ENCODE measurements around the gene ZNF469. TPM values are rescaled to one million over a fixed set of nuclear protein-coding genes. Genes with fewer than 3 reads are reported as not detected.

The ZNF469 gene
- total and polyA plus RNA-seq, 9 donors = 3.7 to 11.5 (median 6.2) TPM

Other genes with a start within 250 kb of the ZNF469 start
- 0.89 TPM for gene ZFPM1, start 70.3 kb downstream of the ZNF469 start, total RNA-seq
- gene ZFPM1, start 70.3 kb downstream of the ZNF469 start, polyA plus RNA-seq (ENCODE audit: insufficient read depth in 1 of 8, insufficient read length in 8 of 8, low replicate concordance in 1 of 8) = 1 to 10 TPM in 7 of 8 donors, under 1 TPM in 1; 0.93 to 3.3 (median 1.7) TPM
- 9.2 TPM for gene ZC3H18, start 187.4 kb downstream of the ZNF469 start, total RNA-seq
- 10 to 100 TPM; 25.8 to 34.8 (median 31.5) TPM for gene ZC3H18, start 187.4 kb downstream of the ZNF469 start, polyA plus RNA-seq (ENCODE audit: insufficient read depth in 1 of 8, insufficient read length in 8 of 8, low replicate concordance in 1 of 8)

All from muscle of leg (tissue), 9 donors.